Gastrocnemius medialis (tissue), 4 donors: Measurements from ENCODE around the gene OR1G1. TPM values are rescaled to one million over a fixed set of nuclear protein-coding genes. Genes with fewer than 3 reads are reported as not detected.
"Not testable (repeated sequence)": the region's sequence is repeated elsewhere in the genome, so short reads cannot be mapped to it uniquely, and the experiment has no call there.

ENCODE experiments used
- ATAC-seq, 2 donors: fragments of 150-250 bp; one replicate each; pipeline ENCODE4 v1.9.1; 2016
- DNase-seq, 2 donors: peaks; one replicate each; pipeline ENCODE4 v3.0.0-alpha.2; 2019
- H3K27ac ChIP-seq, 4 donors: fragments of 200-600 bp; sonication (generic); 1 replicate in 1 of 4; 2 replicates in 3 of 4; pipeline ENCODE4 v1.5.1; 2016 to 2018; ENCODE audit warnings: mild to moderate bottlenecking in 2 of 4, moderate library complexity in 1 of 4
- H3K27me3 ChIP-seq, 3 donors: fragments of 200-600 bp; sonication (generic) in 2 of 3; 1 replicate in 1 of 3; 2 replicates in 2 of 3; pipeline versions ENCODE4 v1.5.1 to v1.6.0; 2016 to 2019; ENCODE audit warnings: mild to moderate bottlenecking in 1 of 3, moderate library complexity in 1 of 3
- H3K36me3 ChIP-seq, 2 donors: fragments of 200-600 bp; sonication (generic) in 1 of 2; one replicate each; pipeline ENCODE4 v1.5.1; 2017 to 2018
- H3K4me1 ChIP-seq, 2 donors: fragments of 200-600 bp; sonication (generic) in 1 of 2; one replicate each; pipeline ENCODE4 v1.5.1; 2016 to 2017; ENCODE audit warnings: mild to moderate bottlenecking in 2 of 2
- H3K4me3 ChIP-seq, 4 donors: fragments of 200-600 bp; sonication (generic) in 3 of 4; 1 replicate in 1 of 4; 2 replicates in 3 of 4; pipeline ENCODE4 v1.5.1; 2016 to 2019; ENCODE audit warnings: mild to moderate bottlenecking in 2 of 4
- H3K9me3 ChIP-seq, 3 donors: fragments of 200-600 bp; sonication (generic) in 2 of 3; 1 replicate in 1 of 3; 2 replicates in 2 of 3; pipeline ENCODE4 v1.5.1; 2016 to 2019
- CTCF ChIP-seq, 5 experiments: fragments of 450-650 bp in 3 of 5; fragments of 200-600 bp in 2 of 5; sonication (generic) in 2 of 5; IDR thresholded peaks in 4 of 5; conservative IDR thresholded peaks in 1 of 5; 1 replicate in 4 of 5; 2 replicates in 1 of 5; pipeline ENCODE4 v1.5.1; 2016 to 2019; ENCODE audit warnings: antibody characterized with exemption in 5 of 5, mild to moderate bottlenecking in 3 of 5, moderate library complexity in 3 of 5
- POLR2A ChIP-seq, 2 donors: fragments of 450-650 bp; IDR thresholded peaks; one replicate each; pipeline ENCODE4 v1.6.1; 2017; ENCODE audit warnings: antibody characterized with exemption in 2 of 2, mild to moderate bottlenecking in 2 of 2, moderate library complexity in 2 of 2
- in situ Hi-C, 4 donors: fragments of 200-750 bp; cut with MboI; loops; one replicate each; pipeline versions ENCODE4 v1.15.0 to v1.8.0; 2017; ENCODE audit warnings: low sequenced_read_pairs in 4 of 4
- intact Hi-C: fragments of 100-400 bp; cut with DNase I; formaldehyde crosslinking; loops from one replicate; pipeline ENCODE4 v1.15.1; 2023; ENCODE audit warnings: low total_unique reads
- total RNA-seq, 4 donors: library from RNA; depleted of rRNA; stranded (reverse); fragments of >200 nt; gene quantifications; one replicate each; pipeline versions ENCODE4 v1.1.0 to v1.2.3, GENCODE V29; 2016

OR1G1 gene
- total RNA-seq = not detected

DNA sequence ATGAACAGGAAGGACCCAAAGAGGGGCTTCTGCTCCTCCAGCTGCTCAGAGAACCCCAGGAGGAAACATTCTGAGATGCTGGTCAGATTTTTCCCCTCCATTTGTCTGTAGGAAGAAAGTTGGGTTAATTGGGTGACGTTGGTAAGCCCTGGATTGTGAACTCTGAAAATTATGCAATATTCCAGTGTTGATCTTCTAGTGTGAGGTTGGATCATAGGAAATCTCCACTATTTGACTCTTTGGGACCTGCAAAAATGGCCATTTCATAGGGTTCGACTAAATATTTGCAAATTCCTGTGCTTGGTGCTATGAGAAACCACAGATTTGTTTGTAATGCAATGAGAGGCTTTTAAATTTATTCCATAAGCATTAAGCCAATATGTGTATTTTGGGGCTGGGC, at the start of gene OR1G1:
Gene OR1G1, minus strand, starts transcription at position 101 of the 400 bp plus-strand sequence. Its CDS starts 0 bp downstream, at position 101.
- intact Hi-C loops (no loop called here), in situ Hi-C loops (no loop called here)
- no peak for DNase-seq
- Histone ChIP-seq H3K9me3 (no peaks in the 10 kb centered on the region), H3K4me3 (no peak within 1 kb of the TSS), H3K27ac (no peak within 1 kb of the TSS), H3K27me3 (peaks cover 0 to 3% (median 0%) of the 10 kb centered on the region in 3 donors), H3K4me1 (no peaks in the 10 kb centered on the region), H3K36me3 (no peaks in the 10 kb centered on the region)
- no peak for TF ChIP-seq CTCF (IDR thresholded peaks at IDR 0.05 in 4 of 5, conservative IDR thresholded peaks at IDR 0.05 in 1 of 5)
- TF ChIP-seq POLR2A (IDR thresholded peaks at IDR 0.05) = no peak
- ATAC-seq = no peak

- in situ Hi-C loops = no loop called here
- TF ChIP-seq CTCF (IDR thresholded peaks at IDR 0.05 in 4 of 5, conservative IDR thresholded peaks at IDR 0.05 in 1 of 5) (no peak), POLR2A (IDR thresholded peaks at IDR 0.05) (no peak)
- intact Hi-C loops = no loop called here
- Histone ChIP-seq H3K9me3 (no peaks in the 10 kb centered on the region), H3K27ac (no peak overlapping the region), H3K36me3 (no peaks in the 10 kb centered on the region), H3K4me3 (no peak overlapping the region), H3K27me3 (no peaks in the 10 kb centered on the region), H3K4me1 (no peaks in the 10 kb centered on the region)
- ATAC-seq = no peak
- no peak for DNase-seq
These were observed 40.2 kb upstream of the OR1G1 start for GRCh38 chr17:3167574-3167973.

- no peak for DNase-seq
- H3K36me3 ChIP-seq = no peaks in the 10 kb centered on the region
- no peaks in the 10 kb centered on the region for H3K9me3 ChIP-seq
- H3K4me1 ChIP-seq = no peaks in the 10 kb centered on the region
- in situ Hi-C loops (no loop called here), intact Hi-C loops (no loop called here)
- H3K4me3 ChIP-seq = no peak overlapping the region
- H3K27me3 ChIP-seq = no peaks in the 10 kb centered on the region
- no peak overlapping the region for H3K27ac ChIP-seq
- ATAC-seq = no peak
- no peak for TF ChIP-seq CTCF (IDR thresholded peaks at IDR 0.05 in 4 of 5, conservative IDR thresholded peaks at IDR 0.05 in 1 of 5)
- TF ChIP-seq POLR2A (IDR thresholded peaks at IDR 0.05) = no peak
These were observed 29.9 kb upstream of the OR1G1 start for GRCh38 chr17:3157218-3157617.

DNA sequence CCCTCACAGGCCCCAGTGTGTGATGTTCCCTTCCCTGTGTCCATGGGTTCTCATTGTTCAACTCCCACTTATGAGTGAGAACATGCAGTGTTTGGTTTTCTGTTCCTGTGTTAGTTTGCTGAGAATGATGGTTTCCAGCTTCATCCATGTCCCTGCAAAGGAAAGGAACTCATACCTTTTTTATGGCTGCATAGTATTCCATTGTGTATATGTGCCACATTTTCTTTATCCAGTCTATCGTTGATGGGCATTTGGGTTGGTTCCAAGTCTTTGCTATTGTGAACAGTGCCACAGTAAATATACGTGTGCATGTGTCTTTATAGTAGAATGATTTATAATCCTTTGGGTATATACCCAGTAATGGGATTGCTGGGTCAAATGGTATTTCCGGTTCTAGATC, 10.1 kb upstream of the OR1G1 start:
- H3K27ac ChIP-seq, intact Hi-C loops, ATAC-seq, H3K4me3 ChIP-seq, H3K36me3 ChIP-seq, in situ Hi-C loops, DNase-seq, H3K9me3 ChIP-seq, H3K4me1 ChIP-seq, H3K27me3 ChIP-seq: not testable (repeated sequence)

DNA sequence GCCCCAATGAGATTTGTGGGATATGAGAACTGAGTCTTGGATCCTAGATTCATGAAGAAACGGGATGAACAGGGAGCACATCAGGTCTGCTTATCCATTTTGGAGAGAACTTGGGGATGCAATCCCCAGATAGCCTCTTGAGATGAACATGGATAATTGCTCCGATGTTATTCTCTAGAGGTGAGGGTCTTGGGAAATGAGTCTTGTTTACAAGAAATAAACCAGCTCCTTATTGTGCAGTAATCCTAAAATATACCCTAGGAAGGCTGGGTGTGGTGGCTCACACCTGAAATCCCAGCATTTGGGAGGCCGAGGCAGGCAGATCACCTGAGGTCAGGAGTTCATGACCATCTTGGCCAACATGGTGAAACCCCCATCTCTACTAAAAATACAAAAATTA, 23.0 kb downstream of the OR1G1 start, which contains the start of gene OR1D2:
Gene OR1D2, minus strand, starts transcription at position 101 of the 400 bp plus-strand sequence. CDS start 11,426 bp downstream, outside the sequence.
- ATAC-seq (no peak), DNase-seq (no peak)
- in situ Hi-C loops = no loop called here
- no peak within 1 kb of the TSS for H3K4me3 ChIP-seq
- no peak for TF ChIP-seq POLR2A (IDR thresholded peaks at IDR 0.05)
- intact Hi-C loops = no loop called here
- no peaks in the 10 kb centered on the region for H3K9me3 ChIP-seq
- H3K36me3 ChIP-seq = no peaks in the 10 kb centered on the region
- H3K4me1 ChIP-seq = no peaks in the 10 kb centered on the region
- no peaks in the 10 kb centered on the region for H3K27me3 ChIP-seq
- no peak within 1 kb of the TSS for H3K27ac ChIP-seq

Other genes starting within 250 kb of the OR1G1 start
- gene OR1D5, start 63.9 kb downstream of the OR1G1 start, total RNA-seq = not detected
- gene OR1D2, start 23.1 kb downstream of the OR1G1 start, total RNA-seq = not detected
- not detected for gene OR1A2, start 70.0 kb upstream of the OR1G1 start, total RNA-seq
- not detected for gene OR1A1, start 80.1 kb upstream of the OR1G1 start, total RNA-seq
- gene OR3A1, start 170.8 kb upstream of the OR1G1 start, total RNA-seq = not detected